ENCODE measurements around the gene CABCOCO1.

GRCh38 chr10:61632057-61632670 lies 30.6 kb upstream of the CABCOCO1 start:
- TF ChIP-seq EZH2 (IDR thresholded peaks at IDR 0.05; ENCODE audit: borderline replicate concordance, low read depth, low read length, poor library complexity, severe bottlenecking), result no peak
- no peak for TF ChIP-seq CTCF (conservative IDR thresholded peaks at IDR 0.05; ENCODE audit: low read depth, low read length)

Measured in A673 (cell line).